HG03280 (cell line): ENCODE results near the gene DCAF7.

ENCODE experiments used
- ATAC-seq: cut with Tn5 transposase; IDR thresholded peaks from one replicate; pipeline ENCODE4 v1.9.1; 2021; ENCODE audit warnings: mild to moderate bottlenecking, moderate library complexity; ENCODE audit not compliant: unreplicated experiment

Gene DCAF7

DNA sequence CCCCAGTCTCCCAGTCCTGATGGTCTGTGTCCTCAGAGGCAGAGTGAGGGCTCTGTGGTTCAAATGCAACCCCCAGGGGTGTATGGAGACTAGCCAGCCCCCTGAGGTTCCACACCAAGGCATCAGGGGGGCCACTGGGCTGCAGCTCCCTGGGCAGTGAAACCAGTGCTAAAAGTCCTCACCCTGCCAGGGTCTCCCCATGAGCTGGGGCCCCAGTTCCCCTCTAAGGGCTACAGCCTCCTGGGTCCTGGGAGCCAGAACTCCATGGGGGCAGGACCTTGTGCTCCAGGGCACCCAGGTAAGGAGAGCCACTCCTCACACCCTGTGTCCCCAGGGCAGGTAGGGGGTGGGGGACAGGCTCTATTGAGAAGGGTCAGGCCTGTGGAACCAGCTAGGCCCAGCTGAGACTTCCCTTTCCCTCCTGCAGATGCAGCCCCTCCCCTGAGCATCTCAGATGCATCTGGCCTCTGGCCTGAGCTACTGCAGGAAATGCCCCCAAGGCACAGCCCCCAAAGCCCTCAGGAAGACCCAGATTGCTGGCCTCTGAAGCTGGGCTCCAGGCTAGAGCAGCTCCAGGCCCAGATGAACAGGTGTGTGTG, 6.4 kb upstream of the DCAF7 start:
- ATAC-seq, result no peak

DNA sequence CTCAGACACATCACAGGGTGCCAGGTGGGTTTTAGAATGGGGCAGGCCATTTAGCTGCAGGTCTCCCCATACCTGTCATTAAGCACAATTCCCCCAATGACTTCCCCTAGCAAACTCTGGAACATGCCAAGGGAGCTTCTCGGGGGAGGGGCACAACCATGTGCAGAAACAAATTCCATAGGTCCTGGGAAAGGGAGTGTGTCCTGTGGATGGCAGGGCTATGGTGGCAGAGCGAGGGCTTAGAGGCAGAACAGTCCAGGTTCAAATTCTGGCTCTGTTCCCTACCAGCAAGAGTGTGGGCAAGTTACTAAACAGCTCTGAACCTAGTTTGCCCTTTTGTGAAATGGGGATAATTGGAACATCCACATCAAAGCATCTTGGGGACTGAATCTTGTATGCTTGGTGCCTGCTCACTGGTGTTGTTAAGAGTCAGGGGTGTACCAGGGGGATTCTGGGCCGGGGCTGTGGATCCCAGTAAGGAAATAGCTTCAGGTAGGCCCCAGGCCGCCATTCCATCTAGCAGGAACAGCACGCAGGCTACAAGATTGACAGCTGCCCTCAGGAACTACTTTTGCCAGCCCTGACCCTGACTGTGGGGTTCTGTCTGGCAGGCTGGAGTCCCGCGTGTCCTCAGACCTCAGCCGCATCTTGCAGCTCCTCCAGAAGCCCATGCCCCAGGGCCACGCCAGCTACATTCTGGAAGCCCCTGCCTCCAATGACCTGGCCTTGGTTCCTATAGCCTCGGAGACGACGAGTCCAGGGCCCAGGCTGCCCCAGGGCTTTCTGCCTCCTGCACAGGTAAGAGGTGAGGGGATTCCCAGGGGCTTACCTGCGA, 5.6 kb upstream of the DCAF7 start:
- no peak for ATAC-seq

DNA sequence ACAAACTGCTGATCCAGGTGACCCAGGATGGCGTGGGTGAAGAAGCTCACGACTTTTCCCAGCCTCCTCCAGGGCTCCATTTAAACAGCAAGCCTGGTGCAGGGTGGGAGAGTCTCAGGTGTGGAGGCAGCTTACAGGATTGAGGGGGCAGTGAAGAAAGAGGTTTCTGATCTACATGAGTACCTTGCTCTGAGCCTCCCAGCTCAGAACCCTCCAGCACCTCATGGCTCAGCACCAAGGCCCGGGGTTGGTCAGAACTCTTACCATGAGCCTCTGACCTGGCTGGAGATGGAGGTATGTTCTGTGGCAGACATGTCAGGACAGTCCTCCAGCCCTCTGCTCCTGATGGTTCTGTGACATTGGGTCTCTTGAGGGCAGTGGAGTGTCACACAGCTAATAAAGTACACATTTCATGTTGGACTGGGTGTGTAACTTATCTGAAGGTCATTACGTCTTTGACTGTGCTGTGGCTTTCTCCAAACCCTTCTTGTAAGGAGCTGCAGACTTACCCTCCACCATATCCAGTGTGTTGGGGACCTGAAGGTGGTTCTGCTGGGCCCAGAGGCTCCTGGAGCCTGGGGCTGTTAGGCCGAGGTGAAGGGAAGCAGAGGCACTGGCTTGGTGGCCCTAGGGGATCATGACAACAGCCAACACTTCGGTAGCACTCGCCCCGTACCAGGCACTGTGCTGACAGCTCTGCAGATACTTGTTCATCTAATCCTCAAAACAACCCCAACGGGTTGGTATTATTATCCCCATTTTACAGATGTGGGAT, 3.8 kb upstream of the DCAF7 start:
- no peak for ATAC-seq

GRCh38 chr17:63547083-63547523, 3.2 kb upstream of the DCAF7 start:
- no peak for ATAC-seq

DNA sequence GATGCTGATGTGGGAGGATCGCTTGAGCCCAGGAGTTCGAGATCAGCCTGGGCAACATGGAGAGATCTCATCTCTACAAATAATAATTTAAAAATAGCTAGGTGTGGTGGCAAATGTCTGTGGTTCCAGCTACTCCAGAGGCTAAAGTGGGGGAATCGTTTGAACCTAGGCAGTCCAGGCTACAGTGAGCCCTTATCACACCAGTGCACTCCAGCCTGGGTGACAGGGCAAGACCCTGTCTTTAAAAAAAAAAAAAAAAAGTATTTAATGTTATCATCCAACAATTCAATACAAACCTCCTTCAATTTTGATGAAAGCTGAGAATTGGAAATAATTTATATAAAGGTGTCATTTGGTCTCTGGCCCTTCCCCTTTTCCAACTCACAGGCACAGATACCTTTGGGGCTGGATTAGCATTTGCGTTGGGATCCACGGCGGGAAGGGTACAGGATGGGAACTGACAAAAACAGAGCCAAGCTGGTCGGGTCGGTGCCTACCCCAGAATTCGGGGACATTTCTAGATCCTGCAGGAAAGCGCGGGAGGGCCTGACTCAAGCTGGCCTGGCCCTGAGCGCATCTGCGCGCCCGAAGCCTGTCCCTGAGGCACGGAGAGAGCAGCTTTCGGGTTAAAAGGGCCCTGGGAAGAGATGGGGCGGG, 860 bp upstream of the DCAF7 start:
- peak; percentile 13 for ATAC-seq

DNA sequence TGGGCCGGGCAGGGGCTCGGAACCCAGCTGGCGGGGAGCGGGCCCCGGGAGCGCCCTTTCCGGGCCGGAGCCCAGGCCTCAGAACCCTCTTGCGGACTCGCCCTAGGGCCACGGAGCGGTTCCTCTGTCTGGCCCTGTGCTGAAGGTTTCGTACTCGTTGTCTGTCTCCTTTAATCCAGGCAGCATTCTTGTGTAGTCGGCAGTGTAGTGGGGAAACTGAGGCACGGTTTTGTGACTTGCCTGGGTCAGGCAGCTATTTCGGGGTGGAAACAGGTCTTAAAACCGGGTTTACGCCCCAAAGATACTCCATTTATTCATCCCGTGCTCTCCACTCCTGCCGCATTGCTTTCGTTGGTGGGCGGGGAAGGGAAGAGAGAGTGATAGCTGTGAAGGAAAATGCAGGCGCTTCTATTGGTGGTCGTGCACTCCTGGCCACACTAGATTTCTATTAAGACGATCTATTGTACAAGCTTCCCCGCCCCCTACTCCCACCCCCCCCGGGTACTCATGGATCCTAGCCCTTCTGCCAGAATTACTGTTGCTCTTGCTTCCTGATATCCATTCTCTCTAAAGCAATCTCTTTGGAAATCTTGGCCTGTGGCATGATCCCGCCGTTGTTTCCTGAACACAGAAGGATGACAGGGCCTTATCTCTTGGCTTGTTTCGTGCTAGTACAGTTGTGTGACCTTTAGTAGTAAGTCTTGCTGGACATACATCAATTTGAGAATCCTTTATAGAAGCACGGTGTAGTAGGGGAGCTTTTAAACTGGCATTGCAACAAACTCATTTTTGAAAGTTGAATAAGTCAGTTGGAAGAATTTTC, 751 bp downstream of the DCAF7 start:
- ATAC-seq, result no peak

- ATAC-seq, result no peak
Observed at GRCh38 chr17:63552211-63552610, 1.9 kb downstream of the DCAF7 start.

DNA sequence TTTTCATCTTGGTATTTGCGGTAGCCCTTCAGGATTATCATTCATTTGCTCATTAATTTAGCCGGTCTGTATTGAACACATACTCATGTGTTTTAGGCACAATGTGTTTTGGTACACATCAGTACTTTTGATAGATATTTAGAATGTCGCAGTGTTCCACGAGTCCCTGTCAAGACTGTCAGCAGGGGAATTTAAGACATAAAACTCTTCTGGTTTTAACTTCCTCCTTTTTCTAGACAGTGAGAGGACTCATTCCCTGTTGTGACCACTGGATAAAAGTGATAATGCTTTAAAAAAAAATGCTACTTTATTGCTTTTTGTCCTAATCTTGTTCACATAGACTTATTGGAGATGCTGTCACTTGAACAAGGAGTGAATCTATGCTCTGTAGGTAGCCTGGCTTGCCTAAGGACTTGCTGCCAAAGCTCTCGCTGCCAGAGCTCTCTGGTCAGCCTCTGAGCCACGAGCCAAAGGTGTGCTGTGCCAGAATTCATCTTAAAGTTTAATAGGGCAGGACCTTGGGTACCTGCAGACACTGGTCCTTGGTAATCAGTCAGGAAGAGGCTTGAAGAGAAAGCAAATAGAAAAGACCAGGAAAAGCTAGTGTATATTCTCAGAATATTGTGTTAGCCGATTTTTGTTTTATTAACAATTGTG, 5.4 kb downstream of the DCAF7 start:
- no peak for ATAC-seq

DNA sequence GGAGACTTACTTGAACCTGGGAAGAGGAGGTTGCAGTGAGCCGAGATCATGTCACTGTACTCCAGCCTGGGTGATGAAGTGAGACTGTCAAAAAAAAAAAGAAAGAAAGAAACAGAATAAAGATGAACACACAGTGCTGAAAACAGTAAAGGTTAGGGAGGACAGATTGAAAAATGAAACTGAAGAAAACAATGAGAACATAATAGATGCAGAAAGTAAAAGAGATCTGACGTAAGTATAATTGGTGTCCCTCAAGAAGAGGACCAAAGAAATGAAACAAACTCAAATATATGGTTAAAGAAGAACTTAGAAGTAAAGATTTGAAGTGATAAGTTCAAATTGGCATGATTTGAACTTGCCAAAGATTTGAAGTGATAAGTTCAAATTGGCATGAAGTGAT, 7.1 kb downstream of the DCAF7 start:
- ATAC-seq, result no peak

- no peak for ATAC-seq
Observed at GRCh38 chr17:63558441-63558840, 8.2 kb downstream of the DCAF7 start.

- ATAC-seq, result no peak
Observed at GRCh38 chr17:63561819-63562218, 11.5 kb downstream of the DCAF7 start.

- ATAC-seq, result no peak
Observed at GRCh38 chr17:63563339-63563738, 13.1 kb downstream of the DCAF7 start.

DNA sequence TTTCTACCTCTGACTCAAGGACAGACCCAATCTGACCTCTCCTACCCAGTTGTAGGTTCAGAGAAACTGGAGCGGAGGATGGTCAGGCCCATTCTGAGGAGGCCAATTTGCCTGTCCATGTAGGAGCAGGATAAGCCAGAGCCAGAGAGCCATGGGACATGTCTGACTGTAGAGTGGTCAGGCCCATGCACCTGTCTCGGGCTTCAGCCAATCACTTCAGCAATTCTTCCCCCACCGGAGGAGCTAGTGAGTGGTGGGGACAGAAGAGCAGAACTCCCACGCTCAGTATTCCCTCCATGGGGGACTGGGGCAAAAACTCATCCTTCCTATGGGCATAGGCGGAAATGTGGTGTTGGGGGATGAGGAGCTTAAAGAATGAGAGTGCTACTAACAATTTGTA, 14.3 kb downstream of the DCAF7 start:
- ATAC-seq, result no peak

GRCh38 chr17:63567229-63567628, 17.0 kb downstream of the DCAF7 start:
- ATAC-seq, result no peak

DNA sequence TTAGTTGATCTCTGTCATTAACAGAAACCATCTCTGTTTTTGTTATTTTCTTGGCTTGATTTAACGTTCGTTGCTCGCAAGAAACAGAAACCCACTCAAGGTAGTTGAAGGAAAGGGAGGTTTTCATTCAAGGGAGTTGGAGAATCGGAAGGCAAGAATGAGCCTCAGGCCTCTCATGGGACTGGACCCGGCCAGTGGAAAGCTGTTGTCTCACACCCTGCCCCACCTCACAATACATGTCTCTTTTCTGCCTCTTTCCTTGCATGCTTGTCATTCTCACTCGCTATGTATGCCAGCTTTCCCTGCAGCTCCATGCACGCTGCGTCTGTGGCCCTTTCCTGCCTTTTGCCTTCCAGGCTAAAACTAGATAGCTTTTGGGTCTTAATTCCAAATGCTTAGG, 18.3 kb downstream of the DCAF7 start:
- no peak for ATAC-seq

- no peak for ATAC-seq
Observed at GRCh38 chr17:63571632-63572310, 21.5 kb downstream of the DCAF7 start.

DNA sequence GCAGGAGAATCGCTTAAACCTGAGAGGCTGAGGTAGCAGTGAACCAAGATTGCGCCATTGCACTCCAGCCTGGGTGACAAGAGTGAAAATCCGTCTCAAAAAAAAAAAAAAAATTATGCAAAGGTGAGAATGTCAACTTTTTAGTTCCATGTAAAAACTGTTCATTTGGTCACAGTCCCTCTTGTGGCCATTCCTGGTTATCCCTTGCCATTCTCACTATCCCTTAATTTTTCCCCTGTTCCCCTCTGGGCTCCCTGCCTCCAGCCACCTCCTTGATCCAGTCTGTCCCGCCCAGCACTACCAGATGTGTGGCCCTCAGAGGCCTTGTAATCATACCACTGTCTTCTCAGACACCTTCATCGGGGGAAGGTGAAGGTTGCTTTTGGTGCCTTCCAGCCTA, 23.4 kb downstream of the DCAF7 start:
- no peak for ATAC-seq

DNA sequence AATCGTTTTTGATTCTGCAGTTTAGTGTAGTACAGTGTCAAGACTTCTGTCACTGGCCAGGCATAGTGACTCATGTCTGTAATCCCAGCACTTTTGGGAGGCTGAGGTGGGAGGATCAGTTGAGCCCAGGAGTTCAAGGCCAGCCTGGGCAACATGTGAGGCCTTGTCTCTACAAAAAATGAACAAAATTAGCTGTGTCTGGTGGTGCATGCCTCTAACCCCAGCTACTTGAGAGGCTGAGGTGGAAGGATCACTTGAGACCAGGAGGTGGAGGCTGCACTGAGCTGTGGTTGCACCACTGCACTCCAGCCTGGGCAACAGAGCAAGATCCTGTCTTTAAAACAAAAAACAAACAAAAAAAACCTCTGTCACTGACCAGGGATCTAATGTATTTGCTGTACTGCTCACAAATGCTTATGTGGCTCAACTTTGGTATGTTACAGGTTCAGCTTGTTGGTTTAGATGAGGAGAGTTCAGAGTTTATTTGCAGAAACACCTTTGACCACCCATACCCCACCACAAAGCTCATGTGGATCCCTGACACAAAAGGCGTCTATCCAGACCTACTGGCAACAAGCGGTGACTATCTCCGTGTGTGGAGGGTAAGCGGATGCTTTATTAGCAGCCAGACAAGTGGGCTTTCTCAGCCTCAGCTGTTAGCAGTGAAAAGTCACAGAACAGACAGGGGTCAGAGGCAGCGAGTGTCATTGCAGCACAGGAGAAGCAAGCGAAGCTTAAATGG, 27.9 kb downstream of the DCAF7 start:
- no peak for ATAC-seq

DNA sequence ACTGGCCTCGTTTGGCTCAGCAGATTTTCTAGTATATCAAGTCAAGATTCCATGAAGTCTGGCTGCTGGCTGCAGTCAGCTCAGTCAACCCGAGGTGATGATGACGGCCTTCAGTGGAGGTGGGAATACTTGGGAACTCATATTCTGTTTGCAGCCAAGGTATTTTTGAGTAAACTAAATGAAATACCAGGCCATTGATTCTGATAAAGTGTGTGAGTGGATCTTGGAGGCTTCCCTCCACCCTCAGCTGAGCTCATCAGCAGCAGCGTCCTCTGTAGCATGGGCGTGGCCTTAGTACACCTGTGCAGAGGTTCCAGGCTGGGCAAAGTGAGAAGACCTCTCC, 28.5 kb downstream of the DCAF7 start:
- no peak for ATAC-seq
